ENCODE data around the gene TAX1BP3.

DNA sequence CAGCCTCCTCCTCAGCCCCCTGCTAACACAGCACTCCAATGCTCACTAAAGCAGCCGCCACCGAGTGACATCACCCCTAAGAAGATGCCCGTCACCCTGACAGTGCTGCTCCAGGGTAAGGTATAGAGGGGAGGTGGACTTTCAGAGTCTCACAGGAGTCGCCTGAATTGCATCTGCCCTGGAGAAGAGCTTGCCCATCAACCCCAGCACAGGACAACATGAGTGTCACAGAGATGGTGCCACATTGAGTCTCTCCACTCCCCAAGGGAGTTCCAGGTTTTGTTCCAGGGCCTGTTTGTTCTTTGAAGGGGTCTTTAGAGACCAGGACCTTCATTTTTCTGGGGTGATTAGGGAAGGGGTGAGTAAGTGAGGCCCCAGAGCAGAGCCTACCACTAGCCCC lies 29.8 kb upstream of the TAX1BP3 start:
- TF ChIP-seq YY1 (IDR thresholded peaks at IDR 0.05; ENCODE audit: low read depth) (no peak), TEAD4 (IDR thresholded peaks at IDR 0.05) (no peak), CREB1 (IDR thresholded peaks at IDR 0.05; ENCODE audit: low read depth) (no peak), EP300 (IDR thresholded peaks at IDR 0.05; ENCODE audit: borderline replicate concordance) (no peak), TAF1 (IDR thresholded peaks at IDR 0.05; ENCODE audit: low read depth) (no peak), EGR1 (IDR thresholded peaks at IDR 0.05) (no peak)
- TF ChIP-seq, protein P1, sequence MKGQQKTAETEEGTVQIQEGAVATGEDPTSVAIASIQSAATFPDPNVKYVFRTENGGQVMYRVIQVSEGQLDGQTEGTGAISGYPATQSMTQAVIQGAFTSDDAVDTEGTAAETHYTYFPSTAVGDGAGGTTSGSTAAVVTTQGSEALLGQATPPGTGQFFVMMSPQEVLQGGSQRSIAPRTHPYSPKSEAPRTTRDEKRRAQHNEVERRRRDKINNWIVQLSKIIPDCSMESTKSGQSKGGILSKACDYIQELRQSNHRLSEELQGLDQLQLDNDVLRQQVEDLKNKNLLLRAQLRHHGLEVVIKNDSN (IDR thresholded peaks at IDR 0.05): no peak
- TF ChIP-seq, protein P2, sequence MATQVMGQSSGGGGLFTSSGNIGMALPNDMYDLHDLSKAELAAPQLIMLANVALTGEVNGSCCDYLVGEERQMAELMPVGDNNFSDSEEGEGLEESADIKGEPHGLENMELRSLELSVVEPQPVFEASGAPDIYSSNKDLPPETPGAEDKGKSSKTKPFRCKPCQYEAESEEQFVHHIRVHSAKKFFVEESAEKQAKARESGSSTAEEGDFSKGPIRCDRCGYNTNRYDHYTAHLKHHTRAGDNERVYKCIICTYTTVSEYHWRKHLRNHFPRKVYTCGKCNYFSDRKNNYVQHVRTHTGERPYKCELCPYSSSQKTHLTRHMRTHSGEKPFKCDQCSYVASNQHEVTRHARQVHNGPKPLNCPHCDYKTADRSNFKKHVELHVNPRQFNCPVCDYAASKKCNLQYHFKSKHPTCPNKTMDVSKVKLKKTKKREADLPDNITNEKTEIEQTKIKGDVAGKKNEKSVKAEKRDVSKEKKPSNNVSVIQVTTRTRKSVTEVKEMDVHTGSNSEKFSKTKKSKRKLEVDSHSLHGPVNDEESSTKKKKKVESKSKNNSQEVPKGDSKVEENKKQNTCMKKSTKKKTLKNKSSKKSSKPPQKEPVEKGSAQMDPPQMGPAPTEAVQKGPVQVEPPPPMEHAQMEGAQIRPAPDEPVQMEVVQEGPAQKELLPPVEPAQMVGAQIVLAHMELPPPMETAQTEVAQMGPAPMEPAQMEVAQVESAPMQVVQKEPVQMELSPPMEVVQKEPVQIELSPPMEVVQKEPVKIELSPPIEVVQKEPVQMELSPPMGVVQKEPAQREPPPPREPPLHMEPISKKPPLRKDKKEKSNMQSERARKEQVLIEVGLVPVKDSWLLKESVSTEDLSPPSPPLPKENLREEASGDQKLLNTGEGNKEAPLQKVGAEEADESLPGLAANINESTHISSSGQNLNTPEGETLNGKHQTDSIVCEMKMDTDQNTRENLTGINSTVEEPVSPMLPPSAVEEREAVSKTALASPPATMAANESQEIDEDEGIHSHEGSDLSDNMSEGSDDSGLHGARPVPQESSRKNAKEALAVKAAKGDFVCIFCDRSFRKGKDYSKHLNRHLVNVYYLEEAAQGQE (IDR thresholded peaks at IDR 0.05; ENCODE audit: low read depth): no peak
- TF ChIP-seq, protein P3, sequence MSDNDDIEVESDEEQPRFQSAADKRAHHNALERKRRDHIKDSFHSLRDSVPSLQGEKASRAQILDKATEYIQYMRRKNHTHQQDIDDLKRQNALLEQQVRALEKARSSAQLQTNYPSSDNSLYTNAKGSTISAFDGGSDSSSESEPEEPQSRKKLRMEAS (IDR thresholded peaks at IDR 0.05): no peak
